Upper lobe of right lung (tissue), 1 donor: ENCODE measurements around the gene TFDP1. TPM values are rescaled to one million over a fixed set of nuclear protein-coding genes. Genes with fewer than 3 reads are reported as not detected.

Source experiments
- ATAC-seq: fragments of 200-7000 bp; cut with Tn5 transposase; one replicate; pipeline ENCODE4 v1.9.1; 2020; ENCODE audit warnings: mild to moderate bottlenecking, moderate library complexity
- DNase-seq: peaks from one replicate; pipeline ENCODE4 v3.0.0-alpha.2; 2020
- H3K27ac ChIP-seq: fragments of 200-600 bp; one replicate; pipeline ENCODE4 v1.8.0; 2022
- H3K27me3 ChIP-seq: fragments of 200-600 bp; one replicate; pipeline ENCODE4 v1.8.0; 2022; ENCODE audit warnings: mild to moderate bottlenecking
- H3K36me3 ChIP-seq: fragments of 200-600 bp; one replicate; pipeline ENCODE4 v1.8.0; 2022
- H3K4me1 ChIP-seq: fragments of 200-600 bp; one replicate; pipeline ENCODE4 v1.8.0; 2022
- H3K4me3 ChIP-seq: fragments of 200-600 bp; one replicate; pipeline ENCODE4 v1.8.0; 2022; ENCODE audit warnings: mild to moderate bottlenecking
- H3K9me3 ChIP-seq: fragments of 200-600 bp; one replicate; pipeline ENCODE4 v1.8.0; 2022
- intact Hi-C: fragments of 100-400 bp; cut with DNase I; formaldehyde crosslinking; loops from one replicate; pipeline ENCODE4 v1.11.0; 2022
- total RNA-seq: library from RNA; stranded (reverse); fragmentation: NEBNext Ultra II Directional; extraction: Animal tissue kit (Norgen Biotek cat#: 25700); gene quantifications from one replicate; pipeline ENCODE4 v1.2.1, GENCODE V29; 2021
- TF ChIP-seq, protein P1 (sequence below): fragments of 200-600 bp; IDR thresholded peaks from one replicate; pipeline ENCODE4 v1.8.0; 2022; ENCODE audit warnings: antibody characterized with exemption
- donor health status: DM: no; HTN: yes; CAD: no; lungs with severe emphysema.

TFDP1 gene
- total RNA-seq, 1 donor from 2014 or later: 42.3 TPM

DNA sequence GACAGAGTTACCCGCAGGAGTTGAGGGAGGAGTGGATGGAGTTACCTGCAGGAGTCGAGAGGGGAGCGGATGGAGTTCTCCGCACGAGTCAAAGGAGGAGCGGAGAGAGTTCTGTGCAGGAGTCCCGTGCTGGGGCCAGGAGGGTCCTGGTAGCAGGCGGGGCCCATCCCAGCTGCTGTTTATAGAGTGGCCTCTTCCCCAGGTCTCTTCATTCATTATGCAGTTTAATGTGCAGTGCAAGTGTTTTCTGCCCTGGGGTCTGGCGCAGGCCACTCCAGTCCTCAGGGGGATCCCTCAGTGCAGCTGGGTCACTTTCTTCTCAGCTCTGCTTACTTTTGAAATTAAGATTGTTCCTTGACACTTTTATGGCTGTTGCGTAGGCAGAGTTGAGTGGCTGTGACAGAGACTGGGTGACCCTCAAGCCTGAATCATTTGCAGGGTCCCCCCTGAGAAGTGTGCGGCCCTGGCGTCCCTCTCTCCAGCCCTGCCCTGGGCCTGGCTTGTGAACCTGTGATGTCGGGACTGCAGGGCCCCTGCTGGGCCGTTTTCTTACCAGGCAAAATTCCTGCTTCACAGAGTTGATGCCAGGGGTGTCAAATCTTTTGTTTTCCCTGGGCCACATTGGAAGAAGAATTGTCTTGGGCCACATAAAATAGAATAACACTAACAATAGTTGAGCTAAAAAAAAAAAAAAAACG lies 17.9 kb downstream of the TFDP1 start:
- DNase-seq: no peak
- no peak overlapping the region for H3K4me3 ChIP-seq
- H3K36me3 ChIP-seq: no peaks in the 10 kb centered on the region
- no peak overlapping the region for H3K27ac ChIP-seq
- TF ChIP-seq, protein P1, sequence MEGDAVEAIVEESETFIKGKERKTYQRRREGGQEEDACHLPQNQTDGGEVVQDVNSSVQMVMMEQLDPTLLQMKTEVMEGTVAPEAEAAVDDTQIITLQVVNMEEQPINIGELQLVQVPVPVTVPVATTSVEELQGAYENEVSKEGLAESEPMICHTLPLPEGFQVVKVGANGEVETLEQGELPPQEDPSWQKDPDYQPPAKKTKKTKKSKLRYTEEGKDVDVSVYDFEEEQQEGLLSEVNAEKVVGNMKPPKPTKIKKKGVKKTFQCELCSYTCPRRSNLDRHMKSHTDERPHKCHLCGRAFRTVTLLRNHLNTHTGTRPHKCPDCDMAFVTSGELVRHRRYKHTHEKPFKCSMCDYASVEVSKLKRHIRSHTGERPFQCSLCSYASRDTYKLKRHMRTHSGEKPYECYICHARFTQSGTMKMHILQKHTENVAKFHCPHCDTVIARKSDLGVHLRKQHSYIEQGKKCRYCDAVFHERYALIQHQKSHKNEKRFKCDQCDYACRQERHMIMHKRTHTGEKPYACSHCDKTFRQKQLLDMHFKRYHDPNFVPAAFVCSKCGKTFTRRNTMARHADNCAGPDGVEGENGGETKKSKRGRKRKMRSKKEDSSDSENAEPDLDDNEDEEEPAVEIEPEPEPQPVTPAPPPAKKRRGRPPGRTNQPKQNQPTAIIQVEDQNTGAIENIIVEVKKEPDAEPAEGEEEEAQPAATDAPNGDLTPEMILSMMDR: no peak
- ATAC-seq: no peak
- H3K27me3 ChIP-seq: no peaks in the 10 kb centered on the region
- H3K9me3 ChIP-seq: no peaks in the 10 kb centered on the region
- H3K4me1 ChIP-seq: no peaks in the 10 kb centered on the region
- intact Hi-C loops: no loop called here

DNA sequence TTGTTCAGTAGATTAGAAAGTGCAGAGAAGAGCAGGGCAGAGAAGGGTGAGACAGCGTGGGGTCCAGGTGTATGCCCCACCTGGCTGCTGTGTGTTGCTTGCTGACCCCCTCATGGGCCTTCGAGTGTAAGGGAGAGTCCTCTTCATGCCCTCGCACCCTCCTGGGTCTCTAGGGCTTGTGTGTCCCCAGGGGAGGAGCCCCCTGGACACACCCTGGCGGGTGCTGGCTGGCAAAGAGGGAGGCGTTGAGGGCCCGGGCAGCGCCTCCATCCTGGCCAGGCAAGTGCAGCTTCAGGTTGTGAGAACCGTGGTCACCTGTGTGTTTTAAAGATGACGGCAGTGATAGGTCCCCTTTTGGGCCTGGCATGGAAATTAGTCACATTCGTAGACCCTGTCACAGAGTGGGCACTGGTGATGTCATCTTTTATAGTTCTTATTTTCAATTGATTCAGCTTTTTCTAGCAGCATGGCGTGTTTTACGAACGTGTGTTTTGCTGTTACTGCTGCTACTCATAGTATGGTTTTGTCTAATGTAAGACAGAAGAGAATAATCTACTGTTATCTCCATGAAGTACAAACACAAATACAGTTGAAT lies 18.7 kb downstream of the TFDP1 start:
- ATAC-seq (no peak), DNase-seq (no peak)
- Histone ChIP-seq H3K27me3 (no peaks in the 10 kb centered on the region), H3K27ac (no peak overlapping the region), H3K4me1 (no peaks in the 10 kb centered on the region), H3K4me3 (no peak overlapping the region), H3K9me3 (no peaks in the 10 kb centered on the region), H3K36me3 (no peaks in the 10 kb centered on the region)
- TF ChIP-seq, protein P1: no peak
- intact Hi-C loops: no loop called here

- intact Hi-C loops: no loop called here
- TF ChIP-seq, protein P1: no peak
These were observed 19.6 kb downstream of the TFDP1 start for GRCh38 chr13:113604186-113604585.

GRCh38 chr13:113605461-113605860 lies 20.9 kb downstream of the TFDP1 start:
- TF ChIP-seq, protein P1: no peak
- Histone ChIP-seq H3K27ac (no peak overlapping the region), H3K36me3 (no peaks in the 10 kb centered on the region), H3K27me3 (no peaks in the 10 kb centered on the region), H3K9me3 (no peaks in the 10 kb centered on the region), H3K4me3 (no peak overlapping the region), H3K4me1 (no peaks in the 10 kb centered on the region)
- intact Hi-C loops: no loop called here
- no peak for ATAC-seq
- DNase-seq: no peak

More at GRCh38 chr13:113604186-113604585, 19.6 kb downstream of the TFDP1 start:
- Histone ChIP-seq H3K36me3 (no peaks in the 10 kb centered on the region), H3K4me1 (no peaks in the 10 kb centered on the region), H3K9me3 (no peaks in the 10 kb centered on the region), H3K27ac (no peak overlapping the region), H3K27me3 (no peaks in the 10 kb centered on the region), H3K4me3 (no peak overlapping the region)
- ATAC-seq: no peak
- no peak for DNase-seq

- Histone ChIP-seq H3K4me3 (no peak overlapping the region), H3K4me1 (no peaks in the 10 kb centered on the region), H3K9me3 (no peaks in the 10 kb centered on the region), H3K36me3 (peaks cover 3% of the 10 kb centered on the region), H3K27me3 (no peaks in the 10 kb centered on the region), H3K27ac (no peak overlapping the region)
- TF ChIP-seq, protein P1: no peak
- intact Hi-C loops: no loop called here
- DNase-seq: no peak
- ATAC-seq: no peak
These were observed 21.4 kb downstream of the TFDP1 start for GRCh38 chr13:113605866-113606438.
